DOHH2 (cell line): ENCODE results near the gene LRRC75B.

Experiments
- CTCF ChIP-seq: fragments of 200-600 bp; sonication (generic); IDR thresholded peaks from one replicate; pipeline ENCODE4 v1.5.1; 2014; ENCODE audit warnings: antibody characterized with exemption, mild to moderate bottlenecking, low read depth, low read length; ENCODE audit not compliant: poor library complexity, severe bottlenecking
- EZH2phosphoT487 ChIP-seq: fragments of 200-600 bp; sonication (generic); IDR thresholded peaks from 2 replicates; pipeline ENCODE4 v1.6.1; 2017; ENCODE audit warnings: borderline replicate concordance, mild to moderate bottlenecking, antibody characterized with exemption, low read length, moderate library complexity, mixed read lengths

GRCh38 chr22:24548812-24549211, 44.1 kb downstream of the LRRC75B start:
- TF ChIP-seq CTCF (no peak), EZH2phosphoT487 (no peak)
